ENCODE results near the gene NGRN. TPM values are rescaled to one million over a fixed set of nuclear protein-coding genes. Genes with fewer than 3 reads are reported as not detected.

NGRN gene
- total RNA-seq, 1 experiment from 2014 or later = 135 TPM

- BruUV-seq (replicated peaks) = no TSS peak
- CTCF ChIA-PET = interaction anchor here (0.6 kb wide), 1 partner anchor 320 kb away, joined by 3 read pairs; the partner anchor contains the start of gene ARPIN
- no peak overlapping the region for H3K27ac ChIP-seq (ENCODE audit: low read depth, low read length, poor library complexity, severe bottlenecking)
- H3K27me3 ChIP-seq (replicated peaks; ENCODE audit: insufficient read depth, low read depth, low read length, poor library complexity) = no peaks in the 10 kb centered on the region
- H3K4me3 ChIP-seq (ENCODE audit: low read depth, low read length, poor library complexity, severe bottlenecking) = no peak overlapping the region
- peaks cover 5% of the 10 kb centered on the region for H3K4me1 ChIP-seq (ENCODE audit: insufficient read depth, low read length, poor library complexity, severe bottlenecking)
- no peaks in the 10 kb centered on the region for H3K9me3 ChIP-seq (ENCODE audit: low read depth, low read length, poor library complexity, severe bottlenecking)
- intact Hi-C loops (cut with micrococcal nuclease; ENCODE audit: unreplicated experiment) = no loop called here
- POLR2A ChIA-PET (ENCODE audit: low non-redundant PET) = no interaction called here
- no peak for TF ChIP-seq EZH2 (IDR thresholded peaks at IDR 0.05; ENCODE audit: borderline replicate concordance, low read depth, low read length, poor library complexity, severe bottlenecking)
- DNase-seq (ENCODE audit: low spot score) = no peak
- peaks cover 16% of the 10 kb centered on the region for H3K36me3 ChIP-seq (ENCODE audit: insufficient read depth, low read length, poor library complexity, severe bottlenecking)
Observed at GRCh38 chr15:90232196-90232595, 33.3 kb upstream of the NGRN start.

GRCh38 chr15:90232941-90233386 lies 32.5 kb upstream of the NGRN start:
- peaks cover 16% of the 10 kb centered on the region for H3K36me3 ChIP-seq (ENCODE audit: insufficient read depth, low read length, poor library complexity, severe bottlenecking)
- no peak for TF ChIP-seq EZH2 (IDR thresholded peaks at IDR 0.05; ENCODE audit: borderline replicate concordance, low read depth, low read length, poor library complexity, severe bottlenecking)
- TF ChIP-seq, protein P1, sequence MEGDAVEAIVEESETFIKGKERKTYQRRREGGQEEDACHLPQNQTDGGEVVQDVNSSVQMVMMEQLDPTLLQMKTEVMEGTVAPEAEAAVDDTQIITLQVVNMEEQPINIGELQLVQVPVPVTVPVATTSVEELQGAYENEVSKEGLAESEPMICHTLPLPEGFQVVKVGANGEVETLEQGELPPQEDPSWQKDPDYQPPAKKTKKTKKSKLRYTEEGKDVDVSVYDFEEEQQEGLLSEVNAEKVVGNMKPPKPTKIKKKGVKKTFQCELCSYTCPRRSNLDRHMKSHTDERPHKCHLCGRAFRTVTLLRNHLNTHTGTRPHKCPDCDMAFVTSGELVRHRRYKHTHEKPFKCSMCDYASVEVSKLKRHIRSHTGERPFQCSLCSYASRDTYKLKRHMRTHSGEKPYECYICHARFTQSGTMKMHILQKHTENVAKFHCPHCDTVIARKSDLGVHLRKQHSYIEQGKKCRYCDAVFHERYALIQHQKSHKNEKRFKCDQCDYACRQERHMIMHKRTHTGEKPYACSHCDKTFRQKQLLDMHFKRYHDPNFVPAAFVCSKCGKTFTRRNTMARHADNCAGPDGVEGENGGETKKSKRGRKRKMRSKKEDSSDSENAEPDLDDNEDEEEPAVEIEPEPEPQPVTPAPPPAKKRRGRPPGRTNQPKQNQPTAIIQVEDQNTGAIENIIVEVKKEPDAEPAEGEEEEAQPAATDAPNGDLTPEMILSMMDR (conservative IDR thresholded peaks at IDR 0.05; ENCODE audit: low read depth, low read length) = 0 out of 2 replicates have a peak, but pooled peaks have one; percentile 21
- ChIA-PET POLR2A (ENCODE audit: low non-redundant PET) (no interaction called here), CTCF (interaction anchor here (0.6 kb wide), 1 partner anchor 320 kb away, joined by 3 read pairs; the partner anchor contains the start of gene ARPIN)
- no peaks in the 10 kb centered on the region for H3K27me3 ChIP-seq (replicated peaks; ENCODE audit: insufficient read depth, low read depth, low read length, poor library complexity)
- peak overlapping the region; percentile 58 for H3K4me3 ChIP-seq (ENCODE audit: low read depth, low read length, poor library complexity, severe bottlenecking)
- intact Hi-C loops (cut with micrococcal nuclease; ENCODE audit: unreplicated experiment) = no loop called here
- no peaks in the 10 kb centered on the region for H3K9me3 ChIP-seq (ENCODE audit: low read depth, low read length, poor library complexity, severe bottlenecking)
- H3K4me1 ChIP-seq (ENCODE audit: insufficient read depth, low read length, poor library complexity, severe bottlenecking) = peaks cover 5% of the 10 kb centered on the region
- peak overlapping the region; percentile 66 for H3K27ac ChIP-seq (ENCODE audit: low read depth, low read length, poor library complexity, severe bottlenecking)
- BruUV-seq (replicated peaks) = no TSS peak
- no peak for DNase-seq (ENCODE audit: low spot score)

DNA sequence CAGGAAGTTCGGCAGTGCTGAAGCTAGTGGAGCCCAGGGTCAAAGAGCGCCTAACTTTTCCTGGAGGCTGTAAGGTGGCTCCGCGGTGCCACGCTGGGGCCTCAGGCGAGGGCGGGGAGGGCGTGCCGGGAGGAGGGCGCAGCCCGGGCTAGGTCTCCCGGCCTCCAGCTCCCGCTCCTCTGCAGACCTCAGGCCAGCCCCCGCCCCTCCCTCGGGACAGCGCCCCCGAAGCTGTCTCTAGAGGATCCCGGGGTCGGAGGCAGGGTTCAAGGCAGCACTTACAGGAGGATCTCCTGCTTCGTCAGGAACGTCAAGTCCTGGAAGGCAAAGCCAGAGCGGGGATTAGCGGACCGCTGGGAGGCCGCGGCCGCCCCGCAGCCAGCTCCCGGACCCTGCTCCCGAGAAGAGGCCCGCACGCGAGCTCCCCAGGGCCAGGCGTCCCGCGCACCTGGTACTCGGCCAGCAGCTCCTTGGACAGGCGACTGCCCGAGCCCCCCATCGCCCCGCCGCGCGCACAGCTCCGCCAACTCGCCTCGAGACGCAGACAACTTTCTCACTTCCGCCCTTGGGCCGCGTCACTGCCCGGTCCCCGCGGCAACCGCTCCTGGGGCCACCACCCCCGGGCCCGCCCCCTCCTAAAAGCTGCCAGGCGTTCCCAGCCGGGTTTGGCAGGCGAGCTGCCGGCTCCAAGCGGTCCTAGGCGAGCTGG lies 31.9 kb upstream of the NGRN start, which contains the start of gene CIB1:
TSS of gene CIB1 (minus strand) at position 555 of the 709 bp plus-strand sequence. CDS start at position 499, 56 bp downstream.
- BruUV-seq (replicated peaks) = TSS peak; percentile 62
- DNase-seq (ENCODE audit: low spot score) = peak; percentile 98
- CTCF ChIA-PET = interaction anchor here (0.5 to 0.9 kb wide), 5 partner anchors 90 to 643 kb away, joined by 3 to 14 read pairs (median 4); no protein-coding TSS in a partner anchor
- intact Hi-C loops (cut with micrococcal nuclease; ENCODE audit: unreplicated experiment) = loop anchor here (1.0 kb wide), 1 partner anchor 32 kb away; the partner anchor contains the start of gene NGRN
- H3K27ac ChIP-seq (ENCODE audit: low read depth, low read length, poor library complexity, severe bottlenecking) = peak within 1 kb of the TSS; percentile 66
- peaks cover 16% of the 10 kb centered on the region for H3K36me3 ChIP-seq (ENCODE audit: insufficient read depth, low read length, poor library complexity, severe bottlenecking)
- TF ChIP-seq, protein P1 (conservative IDR thresholded peaks at IDR 0.05; ENCODE audit: low read depth, low read length) = no peak
- TF ChIP-seq EZH2 (IDR thresholded peaks at IDR 0.05; ENCODE audit: borderline replicate concordance, low read depth, low read length, poor library complexity, severe bottlenecking) = no peak
- peaks cover 5% of the 10 kb centered on the region for H3K4me1 ChIP-seq (ENCODE audit: insufficient read depth, low read length, poor library complexity, severe bottlenecking)
- peak within 1 kb of the TSS; percentile 58 for H3K4me3 ChIP-seq (ENCODE audit: low read depth, low read length, poor library complexity, severe bottlenecking)
- POLR2A ChIA-PET (ENCODE audit: low non-redundant PET) = no interaction called here
- no peaks in the 10 kb centered on the region for H3K9me3 ChIP-seq (ENCODE audit: low read depth, low read length, poor library complexity, severe bottlenecking)
- no peaks in the 10 kb centered on the region for H3K27me3 ChIP-seq (replicated peaks; ENCODE audit: insufficient read depth, low read depth, low read length, poor library complexity)

Measured in A673 (cell line).